Muscle of leg (tissue), 11 donors: Measurements from ENCODE around the gene TOMM6. TPM values are rescaled to one million over a fixed set of nuclear protein-coding genes. Genes with fewer than 3 reads are reported as not detected.
A peak's percentile ranks its signal among the peaks of the same experiment; 100 is the strongest.
"Not testable (repeated sequence)": the region's sequence is repeated elsewhere in the genome, so short reads cannot be mapped to it uniquely, and the experiment has no call there.

Experiments used
- DNase-seq: peaks from one replicate; pipeline ENCODE4 v3.0.0; 2013
- H3K27ac ChIP-seq: one replicate; pipeline ENCODE4 v1.5.1; 2013; ENCODE audit warnings: mild to moderate bottlenecking, low read length, control low read depth
- H3K27me3 ChIP-seq: one replicate; pipeline ENCODE4 v1.6.1; 2013; ENCODE audit warnings: low read length; ENCODE audit not compliant: control insufficient read depth, insufficient read depth
- H3K36me3 ChIP-seq: one replicate; pipeline ENCODE4 v1.6.1; 2013; ENCODE audit warnings: low read length; ENCODE audit not compliant: control insufficient read depth, insufficient read depth
- H3K4me1 ChIP-seq: one replicate; pipeline ENCODE4 v1.6.1; 2013; ENCODE audit warnings: low read length; ENCODE audit not compliant: control insufficient read depth, insufficient read depth
- H3K4me3 ChIP-seq: one replicate; pipeline ENCODE4 v1.5.1; 2013; ENCODE audit warnings: low read length, control low read depth
- H3K9me3 ChIP-seq: replicated peaks from 2 replicates; pipeline ENCODE4 v1.6.1; 2013; ENCODE audit warnings: low read depth, low read length; ENCODE audit not compliant: control insufficient read depth
- WGBS: methylation state at CpG from one replicate; pipeline ENCODE4 v1.1.5; 2013; ENCODE audit warnings: missing lambda C conversion rate; ENCODE audit not compliant: insufficient coverage; 5-methylcytosine and 5-hydroxymethylcytosine counted together
- polyA plus RNA-seq, 8 donors: library from polyadenylated mRNA; unstranded; fragments of 120-200 nt; gene quantifications; one replicate each; pipeline versions ENCODE4 v1.2.1 to v1.2.3, GENCODE V29; 2013; ENCODE audit warnings: inconsistent platforms in 1 of 8, low replicate concordance in 1 of 8; ENCODE audit not compliant: insufficient read length in 8 of 8, insufficient read depth in 1 of 8
- total RNA-seq: library from RNA; stranded (reverse); fragments of 120-200 nt; gene quantifications from one replicate; pipeline ENCODE4 v1.2.4, GENCODE V29; 2013

The TOMM6 gene
- total and polyA plus RNA-seq, 9 donors, result 134 to 178 (median 169) TPM

- WGBS, result 50% methylated on average over 1 of the region's 2 CpGs
- DNase-seq, result no peak
These were observed 27.5 kb upstream of the TOMM6 start for GRCh38 chr6:41759905-41760579.

GRCh38 chr6:41763470-41763869, 24.0 kb upstream of the TOMM6 start:
- Histone ChIP-seq H3K36me3 (no peaks in the 10 kb centered on the region), H3K4me3 (no peak overlapping the region), H3K4me1 (peaks cover 3% of the 10 kb centered on the region), H3K27me3 (no peaks in the 10 kb centered on the region), H3K27ac (no peak overlapping the region), H3K9me3 (no peaks in the 10 kb centered on the region)
- DNase-seq, result no peak
- 40% methylated on average over 2 of the region's 2 CpGs for WGBS

More at GRCh38 chr6:41759905-41760579, 27.5 kb upstream of the TOMM6 start:
- Histone ChIP-seq H3K9me3 (no peaks in the 10 kb centered on the region), H3K36me3 (no peaks in the 10 kb centered on the region), H3K27ac (no peak overlapping the region), H3K27me3 (no peaks in the 10 kb centered on the region), H3K4me1 (peaks cover 6% of the 10 kb centered on the region), H3K4me3 (no peak overlapping the region)

GRCh38 chr6:41766043-41766664, 21.3 kb upstream of the TOMM6 start:
- DNase-seq, H3K27ac ChIP-seq, H3K27me3 ChIP-seq, H3K9me3 ChIP-seq, H3K4me3 ChIP-seq, H3K4me1 ChIP-seq: not testable (repeated sequence)
- WGBS, result 94% methylated on average over 2 of the region's 4 CpGs
- H3K36me3 ChIP-seq, result peaks cover 13% of the 10 kb centered on the region

GRCh38 chr6:41767112-41767833, 20.2 kb upstream of the TOMM6 start:
- Histone ChIP-seq H3K4me3 (no peak overlapping the region), H3K4me1 (peaks cover 3% of the 10 kb centered on the region), H3K27me3 (no peaks in the 10 kb centered on the region), H3K36me3 (peaks cover 24% of the 10 kb centered on the region), H3K27ac (no peak overlapping the region), H3K9me3 (no peaks in the 10 kb centered on the region)
- peak; percentile 69 for DNase-seq
- 26% methylated on average over 3 of the region's 12 CpGs for WGBS

GRCh38 chr6:41768545-41769308, 18.8 kb upstream of the TOMM6 start:
- H3K9me3 ChIP-seq, result no peaks in the 10 kb centered on the region
- no peak overlapping the region for H3K4me3 ChIP-seq
- H3K27ac ChIP-seq, result no peak overlapping the region
- no peaks in the 10 kb centered on the region for H3K27me3 ChIP-seq
- H3K4me1 ChIP-seq, result peaks cover 3% of the 10 kb centered on the region
- no peak for DNase-seq
- H3K36me3 ChIP-seq, result peaks cover 34% of the 10 kb centered on the region
- WGBS, result 61% methylated on average over 6 of the region's 10 CpGs

- no peak for DNase-seq
- no peaks in the 10 kb centered on the region for H3K27me3 ChIP-seq
- H3K4me1 ChIP-seq, result peaks cover 3% of the 10 kb centered on the region
- WGBS, result 90% methylated on average over 4 of the region's 8 CpGs
- H3K9me3 ChIP-seq, result no peaks in the 10 kb centered on the region
- peaks cover 38% of the 10 kb centered on the region for H3K36me3 ChIP-seq
- no peak overlapping the region for H3K4me3 ChIP-seq
- H3K27ac ChIP-seq, result no peak overlapping the region
These were observed 18.1 kb upstream of the TOMM6 start for GRCh38 chr6:41769376-41769775.

- H3K9me3 ChIP-seq, result no peaks in the 10 kb centered on the region
- no peak for DNase-seq
- H3K4me1 ChIP-seq, result peaks cover 3% of the 10 kb centered on the region
- peaks cover 49% of the 10 kb centered on the region for H3K36me3 ChIP-seq
- 95% methylated on average over 21 of the region's 30 CpGs for WGBS
- H3K27me3 ChIP-seq, result no peaks in the 10 kb centered on the region
- H3K4me3 ChIP-seq, result no peak overlapping the region
- no peak overlapping the region for H3K27ac ChIP-seq
These were observed 17.0 kb upstream of the TOMM6 start for GRCh38 chr6:41770381-41771057.

GRCh38 chr6:41771058-41771983, 16.2 kb upstream of the TOMM6 start:
- no peaks in the 10 kb centered on the region for H3K9me3 ChIP-seq
- H3K4me1 ChIP-seq, result peaks cover 3% of the 10 kb centered on the region
- H3K27me3 ChIP-seq, result no peaks in the 10 kb centered on the region
- DNase-seq, result no peak
- H3K27ac ChIP-seq, result no peak overlapping the region
- H3K4me3 ChIP-seq, result no peak overlapping the region
- peaks cover 56% of the 10 kb centered on the region for H3K36me3 ChIP-seq
- WGBS, result 86% methylated on average over 21 of the region's 29 CpGs

GRCh38 chr6:41774841-41775240, 12.7 kb upstream of the TOMM6 start:
- no peaks in the 10 kb centered on the region for H3K9me3 ChIP-seq
- 90% methylated on average over 2 of the region's 3 CpGs for WGBS
- no peak for DNase-seq
- peaks cover 7% of the 10 kb centered on the region for H3K4me1 ChIP-seq
- no peaks in the 10 kb centered on the region for H3K27me3 ChIP-seq
- no peak overlapping the region for H3K4me3 ChIP-seq
- H3K36me3 ChIP-seq, result peaks cover 64% of the 10 kb centered on the region
- no peak overlapping the region for H3K27ac ChIP-seq
